ENCODE data around the gene BNIP5. TPM values are rescaled to one million over a fixed set of nuclear protein-coding genes. Genes with fewer than 3 reads are reported as not detected.
A peak's percentile ranks its signal among the peaks of the same experiment; 100 is the strongest.

Gene BNIP5
- total and polyA plus RNA-seq, 2 of the 13 experiments (the other 11 are each of a cell fraction or from before 2014, with no cell fraction given), result not detected

GRCh38 chr6:36340618-36341454, 4.1 kb upstream of the BNIP5 start (continued):
- TF ChIP-seq AHDC1 (CRISPR knock-in tag; IDR thresholded peaks at IDR 0.05; ENCODE audit: borderline replicate concordance) (no peak), CENPT (CRISPR knock-in tag; IDR thresholded peaks at IDR 0.05; ENCODE audit: low read depth) (no peak), PPARG (CRISPR knock-in tag; conservative IDR thresholded peaks at IDR 0.05) (peak; percentile 75), SIX1 (CRISPR knock-in tag; IDR thresholded peaks at IDR 0.05; ENCODE audit: borderline replicate concordance) (no peak), ZNF331 (CRISPR knock-in tag; IDR thresholded peaks at IDR 0.05) (no peak; the same call in 1 of the 2 replicates), ZNF414 (CRISPR knock-in tag; IDR thresholded peaks at IDR 0.05) (peak; percentile 61; the same call in 1 of the 2 replicates), FOXC1 (CRISPR knock-in tag; IDR thresholded peaks at IDR 0.05; ENCODE audit: borderline replicate concordance) (0 out of 2 replicates have a peak, but pooled peaks have one; percentile 39), RFX1 (IDR thresholded peaks at IDR 0.05) (no peak), SMARCE1 (IDR thresholded peaks at IDR 0.05; ENCODE audit: borderline replicate concordance) (no peak), CENPBD1 (CRISPR knock-in tag; IDR thresholded peaks at IDR 0.05; ENCODE audit: borderline replicate concordance, low read depth) (no peak), PHF21A (CRISPR knock-in tag; IDR thresholded peaks at IDR 0.05) (no peak; the same call in 1 of the 2 replicates), ZBTB4 (CRISPR knock-in tag; IDR thresholded peaks at IDR 0.05; ENCODE audit: borderline replicate concordance) (0 out of 2 replicates have a peak, but pooled peaks have one; percentile 19), NFIC (IDR thresholded peaks at IDR 0.05; ENCODE audit: low read length) (no peak), HNRNPK (IDR thresholded peaks at IDR 0.05; ENCODE audit: low read depth, low read length, poor library complexity, severe bottlenecking) (no peak), BCL3 (CRISPR knock-in tag; IDR thresholded peaks at IDR 0.05) (peak; percentile 71; the same call in 1 of the 2 replicates), KLF15 (CRISPR knock-in tag; IDR thresholded peaks at IDR 0.05; ENCODE audit: borderline replicate concordance) (no peak)

All from HepG2 (cell line).